HUES6 (cell line): ENCODE measurements around the gene GRK3.

Source experiments
- H3K27ac ChIP-seq: 2 replicates; pipeline ENCODE4 v1.7.0; 2013; ENCODE audit warnings: low read depth, mild to moderate bottlenecking, low read length, inconsistent platforms
- H3K27me3 ChIP-seq: 2 replicates; pipeline ENCODE4 v1.6.1; 2013; ENCODE audit warnings: low read length; ENCODE audit not compliant: control insufficient read depth, insufficient read depth
- H3K36me3 ChIP-seq: 2 replicates; pipeline ENCODE4 v1.6.1; 2013; ENCODE audit warnings: low read length; ENCODE audit not compliant: control insufficient read depth, insufficient read depth
- H3K4me1 ChIP-seq: 2 replicates; pipeline ENCODE4 v1.6.1; 2013; ENCODE audit warnings: low read length; ENCODE audit not compliant: control insufficient read depth, insufficient read depth
- H3K4me3 ChIP-seq: 2 replicates; pipeline ENCODE4 v1.5.1; 2013; ENCODE audit warnings: low read depth, low read length
- H3K9ac ChIP-seq: one replicate; pipeline ENCODE4 v1.6.1; 2013; ENCODE audit warnings: mild to moderate bottlenecking, low read length
- H3K9me3 ChIP-seq: 2 replicates; pipeline ENCODE4 v1.6.1; 2013; ENCODE audit warnings: low read depth, low read length; ENCODE audit not compliant: control insufficient read depth, insufficient read depth

Gene GRK3

DNA sequence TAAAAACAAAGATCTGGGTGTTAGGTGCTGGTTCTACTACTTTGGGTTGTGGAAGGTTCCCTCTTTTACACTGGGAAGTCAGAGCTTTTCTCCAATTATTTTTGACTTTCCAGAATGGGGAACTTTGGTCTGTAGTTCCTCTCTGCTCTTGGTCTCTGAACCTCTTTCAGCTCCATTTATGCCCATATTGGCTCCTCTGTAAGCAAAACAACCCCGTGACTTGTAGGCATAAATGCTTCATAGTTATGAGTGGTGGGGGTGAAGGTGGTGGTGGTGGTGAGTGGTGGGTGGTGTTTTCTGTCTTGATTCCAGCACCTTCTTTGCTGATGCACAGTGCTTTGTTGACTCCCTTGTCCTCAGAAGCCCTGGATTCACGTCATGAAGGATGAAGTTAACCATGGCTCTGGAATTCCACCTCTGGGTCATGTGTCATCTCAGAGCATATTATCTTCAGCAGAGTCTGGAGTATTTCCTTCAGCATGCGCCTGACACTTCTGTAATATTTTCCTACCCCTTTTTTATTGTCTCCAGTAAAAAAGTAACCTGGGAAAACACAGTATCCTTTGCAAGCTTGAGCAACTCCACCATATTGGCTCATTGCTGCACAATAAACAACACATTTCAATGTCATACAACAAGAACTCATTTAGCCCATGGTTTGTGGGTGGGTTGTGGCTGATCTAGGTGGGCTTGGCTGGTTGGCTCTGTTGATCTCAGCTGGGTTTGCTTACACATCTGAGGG is 24.1 kb upstream of the GRK3 start:
- Histone ChIP-seq H3K27me3 (no peaks in the 10 kb centered on the region), H3K36me3 (no peaks in the 10 kb centered on the region), H3K4me3 (no peak overlapping the region), H3K9ac (no peak overlapping the region), H3K9me3 (0 out of 2 replicates have a peak, but pooled peaks cover 4% of the 10 kb centered on the region), H3K4me1 (no peaks in the 10 kb centered on the region), H3K27ac (no peak overlapping the region)

DNA sequence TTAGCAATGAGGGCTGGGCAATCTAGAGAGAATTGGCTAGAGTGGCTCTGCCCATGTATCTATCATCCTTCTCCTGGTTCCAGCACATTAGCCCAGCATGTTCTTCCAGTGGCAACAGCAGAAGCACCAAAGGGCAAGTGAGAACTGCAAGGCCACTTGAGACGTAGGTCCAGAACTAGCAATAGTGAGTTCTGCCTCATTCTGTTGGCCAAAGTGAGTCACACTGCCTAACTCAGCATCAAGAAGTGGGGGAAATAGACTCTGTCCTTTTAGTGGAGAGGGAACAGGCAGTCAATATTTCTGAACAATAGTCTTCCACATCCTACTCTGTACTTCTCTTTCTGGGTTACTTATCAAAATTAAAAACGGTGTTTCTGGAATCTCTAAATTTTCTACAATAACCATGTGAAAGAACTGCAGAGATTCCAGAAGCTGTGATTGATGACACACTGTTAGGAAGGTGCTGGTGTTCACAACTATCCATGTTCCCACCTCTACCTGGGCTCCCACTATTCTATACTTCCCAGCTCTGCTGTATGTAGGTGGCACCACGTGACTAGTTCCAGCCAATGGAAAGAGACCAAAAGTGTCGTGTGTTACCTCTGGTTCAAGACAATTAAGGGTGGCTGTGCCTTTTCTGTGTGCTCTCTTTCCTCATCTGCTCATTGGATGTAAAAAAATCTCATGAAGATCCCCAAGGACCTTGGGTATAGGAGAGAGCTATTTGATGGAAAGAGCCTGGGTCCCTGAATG is 23.4 kb upstream of the GRK3 start:
- Histone ChIP-seq H3K36me3 (no peaks in the 10 kb centered on the region), H3K27ac (no peak overlapping the region), H3K9me3 (0 out of 2 replicates have a peak, but pooled peaks cover 4% of the 10 kb centered on the region)

DNA sequence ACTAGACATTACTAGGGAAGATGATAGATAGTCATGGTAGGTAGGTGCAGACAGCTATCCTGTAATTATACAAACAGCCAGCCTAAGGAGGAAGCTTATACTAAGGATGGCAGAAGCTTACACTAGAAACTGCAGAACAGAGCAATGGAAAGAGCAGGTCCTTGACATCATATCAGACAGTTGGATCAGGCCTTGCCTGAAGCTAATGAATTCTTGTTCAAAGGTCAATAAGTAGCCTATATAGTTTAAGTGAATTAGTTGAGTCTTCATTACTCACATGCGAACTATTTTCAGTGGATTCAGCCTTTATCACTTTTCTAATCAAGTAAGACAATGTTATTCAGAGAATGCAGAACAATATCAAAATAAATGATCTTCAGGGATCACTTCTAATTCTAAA is 22.3 kb upstream of the GRK3 start:
- Histone ChIP-seq H3K27me3 (no peaks in the 10 kb centered on the region), H3K36me3 (no peaks in the 10 kb centered on the region), H3K4me3 (no peak overlapping the region), H3K4me1 (peaks cover 10% of the 10 kb centered on the region), H3K9ac (no peak overlapping the region), H3K9me3 (0 out of 2 replicates have a peak, but pooled peaks cover 4% of the 10 kb centered on the region), H3K27ac (no peak overlapping the region)

More for the DNA sequence above, 23.4 kb upstream of the GRK3 start:
- Histone ChIP-seq H3K27me3 (no peaks in the 10 kb centered on the region), H3K9ac (no peak overlapping the region), H3K4me3 (no peak overlapping the region), H3K4me1 (no peaks in the 10 kb centered on the region)

DNA sequence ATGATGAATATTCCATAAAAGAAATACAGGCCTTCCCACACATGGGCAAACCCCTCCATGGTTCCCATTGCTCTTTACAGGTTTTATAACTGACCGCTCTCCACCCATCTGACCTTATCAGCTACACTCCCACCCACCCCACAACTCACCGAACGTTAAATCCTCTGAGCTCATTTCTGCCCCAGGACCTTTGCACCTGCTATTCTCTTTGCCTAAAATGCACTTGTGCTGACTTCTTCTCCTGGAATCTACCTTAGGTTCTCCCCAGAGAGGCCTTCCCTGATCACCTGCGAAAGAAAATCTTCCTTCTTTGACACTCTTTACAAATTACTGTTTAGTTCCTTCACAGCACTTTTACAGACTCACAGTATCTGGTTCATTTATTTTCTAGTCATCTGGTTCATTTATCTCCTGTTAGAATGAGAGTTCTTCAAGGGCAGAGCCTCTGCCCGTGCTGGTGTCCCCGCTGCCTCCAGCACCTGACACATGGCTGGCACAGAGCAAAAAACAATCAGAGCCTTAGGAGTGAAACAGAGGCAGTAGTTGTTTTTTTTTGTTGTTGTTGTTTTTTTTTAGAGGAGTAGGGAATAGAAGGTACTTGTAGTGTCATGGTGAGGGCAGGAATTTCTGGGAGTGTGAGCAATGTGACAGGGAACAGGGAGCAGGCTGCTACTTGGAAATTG is 21.6 kb upstream of the GRK3 start:
- Histone ChIP-seq H3K4me1 (peaks cover 17% of the 10 kb centered on the region), H3K27ac (no peak overlapping the region), H3K9ac (no peak overlapping the region), H3K4me3 (no peak overlapping the region), H3K9me3 (0 out of 2 replicates have a peak, but pooled peaks cover 4% of the 10 kb centered on the region), H3K36me3 (no peaks in the 10 kb centered on the region), H3K27me3 (no peaks in the 10 kb centered on the region)

DNA sequence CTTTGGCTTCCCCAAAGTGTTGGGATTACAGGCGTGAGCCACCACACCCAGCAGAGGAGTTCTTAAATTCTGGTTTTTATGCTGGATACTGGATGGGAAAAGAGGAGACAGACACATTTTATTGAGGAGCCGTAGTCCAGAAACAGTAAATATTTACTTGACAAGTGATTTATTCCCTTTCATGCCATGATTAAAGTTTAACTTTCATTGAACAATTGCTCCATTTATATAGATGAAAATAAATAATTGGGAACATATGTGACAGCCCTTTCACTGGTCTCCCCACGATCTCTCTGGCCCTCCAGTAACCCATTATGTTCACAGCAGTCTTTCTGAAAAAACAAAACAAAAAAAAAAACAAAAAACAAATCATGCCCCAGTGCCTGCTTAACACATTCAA is 19.3 kb upstream of the GRK3 start:
- Histone ChIP-seq H3K36me3 (no peaks in the 10 kb centered on the region), H3K4me3 (no peak overlapping the region), H3K27me3 (no peaks in the 10 kb centered on the region), H3K9ac (no peak overlapping the region), H3K4me1 (peaks cover 17% of the 10 kb centered on the region), H3K9me3 (0 out of 2 replicates have a peak, but pooled peaks cover 4% of the 10 kb centered on the region), H3K27ac (no peak overlapping the region)

DNA sequence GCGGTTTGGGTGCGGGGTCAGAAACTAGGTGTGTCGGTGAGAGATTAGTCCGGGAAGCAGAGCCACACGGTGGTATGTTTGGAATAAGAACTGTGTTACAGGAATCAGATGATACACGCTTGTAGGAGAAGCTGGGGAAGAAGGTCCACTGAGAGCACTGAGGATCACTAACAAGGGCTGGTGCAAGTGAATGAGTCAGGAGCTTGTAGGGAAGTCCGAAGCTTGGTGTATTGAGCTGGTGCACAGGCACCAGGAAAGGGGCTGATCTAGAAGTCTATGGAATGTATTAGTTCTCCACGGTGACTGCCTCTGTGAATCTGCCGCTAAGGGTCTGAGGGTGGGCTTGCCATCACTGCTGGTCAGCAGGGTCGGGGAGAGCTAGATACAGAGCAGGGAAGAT is 18.8 kb upstream of the GRK3 start:
- no peak overlapping the region for H3K4me3 ChIP-seq

DNA sequence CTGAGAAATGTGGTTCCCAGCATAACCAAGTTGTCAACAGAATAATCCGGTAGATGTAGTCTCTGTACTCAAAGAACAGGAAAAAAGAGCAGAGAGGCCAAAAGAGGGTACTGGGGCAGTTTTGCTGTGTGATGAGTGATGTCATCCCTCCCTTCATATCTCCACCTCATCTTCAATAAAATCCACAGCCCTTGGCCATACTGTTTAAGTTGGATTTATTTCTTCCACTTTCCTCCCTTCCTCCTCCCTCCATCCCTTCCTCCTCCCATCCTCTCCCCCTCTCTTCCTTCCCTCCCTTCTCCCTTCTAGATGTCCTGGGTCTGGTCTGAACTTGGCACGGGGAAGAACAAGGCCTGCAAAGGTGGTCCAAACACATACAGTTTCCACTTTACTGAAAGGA is 18.2 kb upstream of the GRK3 start:
- peaks cover 11% of the 10 kb centered on the region; the same call in 1 of the 2 replicates for H3K9me3 ChIP-seq
- no peaks in the 10 kb centered on the region for H3K36me3 ChIP-seq
- H3K9ac ChIP-seq, result no peak overlapping the region
- no peak overlapping the region for H3K4me3 ChIP-seq
- no peaks in the 10 kb centered on the region for H3K27me3 ChIP-seq
- H3K27ac ChIP-seq, result no peak overlapping the region
- peaks cover 17% of the 10 kb centered on the region for H3K4me1 ChIP-seq

More for the DNA sequence above, 18.8 kb upstream of the GRK3 start:
- Histone ChIP-seq H3K27me3 (no peaks in the 10 kb centered on the region), H3K27ac (no peak overlapping the region), H3K9me3 (peaks cover 5% of the 10 kb centered on the region; the same call in 1 of the 2 replicates), H3K4me1 (peaks cover 17% of the 10 kb centered on the region), H3K36me3 (no peaks in the 10 kb centered on the region), H3K9ac (no peak overlapping the region)

DNA sequence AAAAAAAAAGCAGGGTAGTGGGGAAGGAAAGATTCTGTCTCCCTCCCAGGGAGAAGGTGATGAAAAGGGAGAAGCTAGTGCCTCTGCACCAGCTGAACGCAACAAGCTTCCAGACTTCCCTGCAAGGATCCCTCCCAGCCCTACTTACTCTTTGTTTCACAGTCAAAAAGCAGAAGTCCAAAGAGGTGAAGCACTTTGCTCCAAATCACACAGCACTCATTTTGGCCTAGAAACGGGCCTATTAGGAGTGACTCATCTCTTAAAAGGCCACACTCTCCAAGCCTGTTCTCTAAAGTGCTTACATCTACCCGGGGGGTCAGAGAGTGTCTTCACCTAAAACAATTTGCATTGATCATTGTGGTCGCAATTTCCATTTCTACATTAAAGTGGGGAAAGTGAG is 17.7 kb upstream of the GRK3 start:
- H3K27ac ChIP-seq, result no peak overlapping the region
- H3K27me3 ChIP-seq, result no peaks in the 10 kb centered on the region
- H3K9ac ChIP-seq, result no peak overlapping the region
- H3K4me3 ChIP-seq, result no peak overlapping the region
- H3K36me3 ChIP-seq, result no peaks in the 10 kb centered on the region
- peaks cover 17% of the 10 kb centered on the region for H3K4me1 ChIP-seq
- H3K9me3 ChIP-seq, result peaks cover 7% of the 10 kb centered on the region; the same call in 1 of the 2 replicates

DNA sequence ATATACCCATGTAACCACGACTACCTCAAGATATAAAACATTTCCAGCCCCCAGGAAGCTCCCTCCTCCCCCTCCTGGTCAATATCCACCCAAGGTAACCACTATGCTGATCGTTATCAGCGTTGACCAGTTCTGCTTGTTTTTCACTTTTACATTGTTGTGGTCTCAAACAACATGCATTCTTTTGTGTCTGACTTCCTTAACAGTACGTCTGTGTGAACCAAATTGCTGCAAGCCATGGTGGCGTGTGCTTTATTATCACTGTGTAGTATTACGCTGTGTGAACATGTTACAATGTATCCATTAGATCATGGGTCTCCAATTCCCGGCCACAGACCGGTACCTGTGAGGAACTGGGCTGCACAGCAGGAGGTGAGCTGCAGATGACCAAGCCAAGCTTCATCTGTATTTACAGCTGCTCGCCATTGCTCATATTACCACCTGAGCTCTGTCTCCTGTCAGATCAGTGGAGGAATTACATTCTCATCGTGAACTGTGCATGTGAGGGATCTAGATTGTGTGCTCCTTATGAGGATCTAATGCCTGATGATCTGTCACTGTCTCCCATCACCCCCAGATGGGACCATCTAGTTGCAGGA is 15.5 kb upstream of the GRK3 start:
- Histone ChIP-seq H3K9ac (no peak overlapping the region), H3K36me3 (no peaks in the 10 kb centered on the region), H3K27me3 (no peaks in the 10 kb centered on the region), H3K4me1 (peaks cover 17% of the 10 kb centered on the region), H3K27ac (no peak overlapping the region), H3K9me3 (peaks cover 7% of the 10 kb centered on the region; the same call in 1 of the 2 replicates), H3K4me3 (no peak overlapping the region)

DNA sequence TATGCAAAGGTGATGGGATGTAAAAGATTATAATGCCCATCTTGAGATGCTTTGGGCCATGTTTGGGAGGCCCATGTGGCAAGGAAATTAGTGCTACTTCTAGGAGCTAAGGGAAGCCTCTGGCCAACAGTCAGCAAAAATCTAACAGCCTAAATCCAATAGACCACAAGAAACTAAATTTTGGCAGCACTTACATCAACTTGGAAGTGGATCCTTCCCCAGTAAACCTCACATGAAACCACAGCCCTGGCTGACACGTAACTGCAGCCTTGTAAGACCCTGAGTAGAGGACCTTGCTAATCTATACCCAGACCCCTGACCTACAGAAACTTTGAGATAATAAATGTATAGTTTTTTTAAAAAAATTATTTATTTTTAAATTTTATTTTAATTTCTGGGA is 13.1 kb upstream of the GRK3 start:
- H3K4me1 ChIP-seq, result peaks cover 18% of the 10 kb centered on the region
- H3K27ac ChIP-seq, result no peak overlapping the region
- H3K27me3 ChIP-seq, result no peaks in the 10 kb centered on the region
- no peak overlapping the region for H3K4me3 ChIP-seq
- H3K36me3 ChIP-seq, result no peaks in the 10 kb centered on the region
- no peak overlapping the region for H3K9ac ChIP-seq
- peaks cover 7% of the 10 kb centered on the region; the same call in 1 of the 2 replicates for H3K9me3 ChIP-seq
